Measurements from ENCODE around the gene TCF12.

The TCF12 gene

DNA sequence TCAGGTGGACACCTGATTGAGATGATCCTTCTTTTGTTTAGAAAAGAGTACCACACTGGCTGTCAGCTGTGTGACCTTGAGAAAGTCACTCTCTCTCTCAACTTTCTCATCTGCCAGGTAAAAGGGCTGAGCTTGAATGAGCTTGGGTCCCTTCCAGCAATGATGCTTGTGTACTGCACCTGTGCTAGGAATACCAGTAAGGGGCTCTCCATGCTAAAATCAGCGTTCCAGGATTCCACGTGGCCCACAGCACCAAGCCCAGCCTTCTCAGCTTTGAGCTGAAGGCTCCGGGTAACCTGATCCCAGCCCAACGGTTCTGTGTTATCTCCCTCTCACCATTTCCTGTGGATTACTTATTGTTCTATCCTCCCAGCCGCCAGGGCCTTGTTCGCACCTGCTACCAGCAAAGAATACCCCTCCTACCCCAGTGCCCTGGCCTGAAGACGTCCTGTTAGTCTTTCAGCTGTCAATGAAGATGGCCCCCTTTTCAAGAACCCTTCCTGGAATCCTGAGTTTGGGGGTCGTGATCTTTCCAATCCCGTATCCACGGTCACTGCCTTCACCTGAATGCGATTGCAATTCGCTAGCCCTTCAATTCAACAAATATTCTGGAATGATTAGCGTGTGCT is 403.6 kb downstream of the TCF12 start:
- no peak for DNase-seq (ENCODE audit: extremely low read depth, low read depth)
- TF ChIP-seq, protein P1, sequence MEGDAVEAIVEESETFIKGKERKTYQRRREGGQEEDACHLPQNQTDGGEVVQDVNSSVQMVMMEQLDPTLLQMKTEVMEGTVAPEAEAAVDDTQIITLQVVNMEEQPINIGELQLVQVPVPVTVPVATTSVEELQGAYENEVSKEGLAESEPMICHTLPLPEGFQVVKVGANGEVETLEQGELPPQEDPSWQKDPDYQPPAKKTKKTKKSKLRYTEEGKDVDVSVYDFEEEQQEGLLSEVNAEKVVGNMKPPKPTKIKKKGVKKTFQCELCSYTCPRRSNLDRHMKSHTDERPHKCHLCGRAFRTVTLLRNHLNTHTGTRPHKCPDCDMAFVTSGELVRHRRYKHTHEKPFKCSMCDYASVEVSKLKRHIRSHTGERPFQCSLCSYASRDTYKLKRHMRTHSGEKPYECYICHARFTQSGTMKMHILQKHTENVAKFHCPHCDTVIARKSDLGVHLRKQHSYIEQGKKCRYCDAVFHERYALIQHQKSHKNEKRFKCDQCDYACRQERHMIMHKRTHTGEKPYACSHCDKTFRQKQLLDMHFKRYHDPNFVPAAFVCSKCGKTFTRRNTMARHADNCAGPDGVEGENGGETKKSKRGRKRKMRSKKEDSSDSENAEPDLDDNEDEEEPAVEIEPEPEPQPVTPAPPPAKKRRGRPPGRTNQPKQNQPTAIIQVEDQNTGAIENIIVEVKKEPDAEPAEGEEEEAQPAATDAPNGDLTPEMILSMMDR (IDR thresholded peaks at IDR 0.05; ENCODE audit: low read depth, low read length): no peak

DNA sequence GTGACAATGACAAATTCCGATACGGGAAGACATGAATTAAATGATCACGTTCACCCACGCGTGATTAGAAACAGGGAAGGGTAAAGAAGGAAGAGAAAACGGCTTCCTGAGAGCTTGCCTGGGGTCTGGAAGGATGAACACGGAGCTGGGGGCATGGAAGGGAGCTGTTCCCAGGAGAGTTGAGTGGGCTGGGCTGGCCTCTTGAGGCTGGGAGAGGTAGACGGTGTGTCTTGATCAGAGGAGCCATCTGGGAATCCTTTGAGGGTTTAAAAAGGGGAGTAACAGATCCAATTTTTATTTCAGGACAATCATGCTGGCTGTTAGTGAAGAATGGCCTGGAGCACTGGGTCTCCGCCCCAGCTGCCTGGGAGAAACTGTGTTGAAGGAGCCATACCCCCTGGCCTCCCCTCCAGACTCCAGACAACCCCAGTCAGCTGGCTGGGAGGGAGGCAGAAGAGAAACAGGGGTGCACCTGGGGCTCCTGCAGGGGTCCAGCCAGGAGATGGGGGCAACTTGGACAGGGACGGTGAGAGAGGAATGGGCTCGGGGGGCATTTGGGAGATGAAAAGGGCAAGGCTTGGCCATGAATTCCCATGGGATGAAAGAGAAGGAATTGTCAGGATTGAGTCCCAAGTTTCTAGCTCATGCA is 404.3 kb downstream of the TCF12 start:
- TF ChIP-seq, protein P1 (IDR thresholded peaks at IDR 0.05; ENCODE audit: low read depth, low read length): no peak
- no peak for DNase-seq (ENCODE audit: extremely low read depth, low read depth)

DNA sequence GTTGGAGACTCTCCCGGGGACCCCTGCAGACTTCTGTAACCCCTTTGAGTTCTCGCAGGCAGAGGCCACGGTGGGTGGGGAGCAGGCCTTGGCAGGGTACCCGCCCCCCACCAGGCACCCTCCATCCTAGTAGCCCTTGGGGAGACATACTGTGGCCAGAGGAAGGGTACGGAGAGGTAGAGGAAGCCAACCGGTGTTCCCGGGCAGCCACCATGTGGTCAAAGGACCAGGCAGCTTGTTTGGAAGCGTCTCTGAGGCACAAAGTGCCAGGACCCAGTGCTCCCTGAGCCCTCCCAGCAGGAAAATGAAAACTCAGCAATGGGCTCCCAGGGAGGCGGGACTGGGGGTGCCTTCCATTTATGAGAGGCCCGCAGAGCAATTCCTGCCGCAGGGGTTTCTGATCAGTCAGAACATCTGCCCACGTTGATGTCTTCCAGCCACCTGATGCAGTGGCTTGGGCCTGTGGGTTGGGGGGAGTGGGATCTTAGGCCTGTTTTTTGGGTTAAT is 404.9 kb downstream of the TCF12 start:
- TF ChIP-seq, protein P1 (IDR thresholded peaks at IDR 0.05; ENCODE audit: low read depth, low read length): no peak
- no peak for DNase-seq (ENCODE audit: extremely low read depth, low read depth)

DNA sequence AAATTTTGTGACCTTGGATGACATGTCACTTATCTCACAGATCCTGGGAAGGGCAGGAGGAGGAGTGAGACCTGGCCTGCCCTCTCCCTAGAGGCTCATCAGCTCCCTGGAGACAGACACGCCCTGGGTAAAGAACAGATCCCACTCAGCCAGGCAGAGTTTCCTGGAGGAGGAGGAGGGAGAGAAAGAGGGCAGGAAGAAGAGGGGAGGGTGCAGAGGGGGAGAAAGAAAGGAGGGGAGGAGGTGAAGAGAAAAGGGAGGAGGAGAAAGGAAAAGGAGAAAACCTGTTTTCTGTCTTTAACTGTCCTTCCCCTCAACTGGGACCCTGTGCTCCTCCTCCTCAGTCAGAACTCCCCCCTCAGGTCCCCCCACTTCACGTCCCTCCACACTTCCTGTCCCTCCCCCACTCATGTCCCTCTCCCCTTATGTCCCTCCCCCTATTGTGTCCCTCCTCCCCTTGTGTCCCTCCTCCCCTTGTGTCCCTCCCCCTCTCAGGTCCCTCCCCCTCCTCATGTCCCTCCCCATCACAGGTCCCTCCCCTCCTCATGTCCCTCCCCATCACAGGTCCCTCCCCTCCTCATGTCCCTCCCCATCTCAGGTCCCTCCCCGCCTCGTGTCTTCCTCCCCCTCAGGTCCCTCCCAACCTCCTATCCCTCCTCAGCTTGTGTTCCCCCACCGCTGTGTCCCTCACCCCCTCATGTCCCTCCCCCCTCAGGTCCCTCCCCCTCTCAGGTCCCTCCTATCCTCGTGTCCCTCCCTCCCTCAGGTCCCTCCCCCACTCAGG is 405.6 kb downstream of the TCF12 start:
- no peak for DNase-seq (ENCODE audit: extremely low read depth, low read depth)
- TF ChIP-seq, protein P1 (IDR thresholded peaks at IDR 0.05; ENCODE audit: low read depth, low read length): no peak

DNA sequence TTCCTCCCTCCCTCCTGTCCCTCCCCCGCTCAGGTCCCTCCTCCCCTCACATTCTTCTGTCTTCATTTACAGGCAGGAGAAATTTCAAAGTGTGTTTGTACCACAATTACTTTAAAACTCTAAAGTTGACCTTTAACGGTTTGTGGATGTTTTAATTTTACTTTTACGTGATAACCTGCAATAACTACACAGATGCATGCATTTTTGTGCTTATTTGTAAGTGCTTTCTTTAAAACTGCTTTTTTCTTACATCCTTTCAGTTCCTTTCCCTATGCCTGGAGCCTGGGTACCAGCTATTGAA is 406.1 kb downstream of the TCF12 start:
- no peak for DNase-seq (ENCODE audit: extremely low read depth, low read depth)
- TF ChIP-seq, protein P1 (IDR thresholded peaks at IDR 0.05; ENCODE audit: low read depth, low read length): no peak

DNA sequence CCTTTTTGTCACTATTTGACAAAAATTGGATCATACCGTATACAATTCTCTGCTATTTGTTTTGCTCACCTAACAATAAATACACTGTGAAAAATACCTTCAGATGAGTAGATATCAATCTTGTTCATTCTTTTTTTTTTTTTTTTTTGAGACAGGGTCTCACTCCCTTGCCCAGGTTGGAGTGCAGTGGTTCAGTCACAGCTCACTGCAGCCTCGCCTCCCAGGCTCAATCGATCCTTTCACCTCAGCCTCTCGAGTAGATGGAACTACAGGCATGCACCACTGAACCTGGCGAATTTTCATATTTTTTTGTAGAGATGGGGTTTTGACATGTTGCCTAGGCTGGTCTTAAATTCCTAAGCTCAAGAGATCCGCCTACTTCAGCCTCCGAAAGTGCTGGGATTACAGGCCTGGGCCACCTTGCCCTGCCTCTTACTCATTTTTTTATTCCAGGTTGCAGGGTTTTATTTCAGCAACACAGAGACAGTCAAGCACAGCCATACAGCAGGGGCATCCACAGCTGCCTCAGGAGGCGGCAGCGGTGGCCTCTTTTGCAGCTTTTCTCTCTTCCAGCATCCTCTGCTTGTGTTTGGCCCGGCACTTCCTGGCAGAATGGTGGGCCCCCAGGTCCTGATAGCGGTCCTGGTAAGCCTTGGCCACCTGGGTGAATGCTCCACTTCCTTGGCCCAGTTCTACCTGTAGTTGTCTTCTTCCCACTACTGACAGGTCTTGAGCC is 406.7 kb downstream of the TCF12 start:
- TF ChIP-seq, protein P1 (IDR thresholded peaks at IDR 0.05; ENCODE audit: low read depth, low read length): no peak
- DNase-seq (ENCODE audit: extremely low read depth, low read depth): no peak

Measured in AG09319 (cell line).